ENCODE results near the gene TSSC4. TPM values are rescaled to one million over a fixed set of nuclear protein-coding genes. Genes with fewer than 3 reads are reported as not detected.
"Not testable (repeated sequence)": the region's sequence is repeated elsewhere in the genome, so short reads cannot be mapped to it uniquely, and the experiment has no call there.

Gene TSSC4
- 10 to 100 TPM; 47.4 to 74.7 (median 62.8) TPM for total RNA-seq (2021; fragmentation: NEBNext Ultra II Directional; extraction: Animal tissue kit (Norgen Biotek cat#: 25700))
- long read RNA-seq, transcript TSSC4-201 (3 exons, 1,686 nt) = major isoform, 63 of 78 reads
- long read RNA-seq, transcript TSSC4-210 (2 exons, 912 nt) = minor isoform, 6 of 78 reads
- long read RNA-seq, partial matches to known transcripts = 5 of 78 reads
- long read RNA-seq, other reads (novel, unspliced or antisense) = 1 of 78 reads

GRCh38 chr11:2400069-2400761 is at the start of gene TSSC4:
TSS of gene TSSC4 (plus strand) at chr11:2400750. CDS start at chr11:2402634, 1,884 bp downstream.
- peak; percentile 98 for TF ChIP-seq CTCF (IDR thresholded peaks at IDR 0.05)
- Mint-ChIP-seq H3K36me3 (ENCODE audit: low read depth) (peaks cover 18% of the 10 kb centered on the region), H3K27ac (peak within 1 kb of the TSS; percentile 92), H3K4me1 (ENCODE audit: low read depth) (peaks cover 21% of the 10 kb centered on the region), H3K9me3 (no peaks in the 10 kb centered on the region), H3K4me3 (peak within 1 kb of the TSS; percentile 92), H3K27me3 (ENCODE audit: insufficient read depth) (peaks cover 17% of the 10 kb centered on the region)
- DNase-seq = peak; percentile 100

DNA sequence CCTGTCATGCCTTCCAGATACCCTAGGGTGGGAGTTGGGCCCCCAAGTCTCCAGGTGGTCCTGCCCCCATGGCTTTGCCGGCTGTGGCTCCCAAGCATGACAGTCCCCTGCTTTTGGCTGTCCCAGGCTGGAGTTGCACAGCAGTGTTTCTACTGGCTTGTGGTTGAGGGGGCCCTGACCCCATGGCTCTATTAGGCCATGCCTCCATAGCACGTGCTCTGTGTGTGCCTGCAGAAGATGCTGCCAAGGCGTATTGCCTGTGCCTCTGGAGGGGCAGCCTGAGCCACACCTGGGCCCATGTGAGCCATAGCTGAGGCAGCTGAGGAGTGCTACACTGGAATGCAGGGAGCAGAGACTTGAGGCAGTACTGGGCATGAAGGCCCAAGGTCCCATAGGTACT is 48.8 kb upstream of the TSSC4 start:
- H3K4me3 Mint-ChIP-seq = no peak overlapping the region
- H3K27ac Mint-ChIP-seq = no peak overlapping the region
- H3K27me3 Mint-ChIP-seq (ENCODE audit: insufficient read depth) = no peaks in the 10 kb centered on the region; the same call in none of the 2 replicates
- peaks cover 17% of the 10 kb centered on the region for H3K4me1 Mint-ChIP-seq (ENCODE audit: low read depth)
- TF ChIP-seq CTCF (IDR thresholded peaks at IDR 0.05) = no peak
- no peak for DNase-seq
- peaks cover 7% of the 10 kb centered on the region for H3K36me3 Mint-ChIP-seq (ENCODE audit: low read depth)
- H3K9me3 Mint-ChIP-seq = peaks cover 33% of the 10 kb centered on the region

- H3K4me3 Mint-ChIP-seq = no peak overlapping the region
- H3K9me3 Mint-ChIP-seq = peaks cover 33% of the 10 kb centered on the region
- TF ChIP-seq CTCF (IDR thresholded peaks at IDR 0.05) = no peak
- H3K36me3 Mint-ChIP-seq (ENCODE audit: low read depth) = peaks cover 7% of the 10 kb centered on the region
- H3K4me1 Mint-ChIP-seq (ENCODE audit: low read depth) = peaks cover 17% of the 10 kb centered on the region
- no peaks in the 10 kb centered on the region; the same call in none of the 2 replicates for H3K27me3 Mint-ChIP-seq (ENCODE audit: insufficient read depth)
- no peak for DNase-seq
- H3K27ac Mint-ChIP-seq = no peak overlapping the region
These were observed 48.1 kb upstream of the TSSC4 start for GRCh38 chr11:2352420-2352819.

DNA sequence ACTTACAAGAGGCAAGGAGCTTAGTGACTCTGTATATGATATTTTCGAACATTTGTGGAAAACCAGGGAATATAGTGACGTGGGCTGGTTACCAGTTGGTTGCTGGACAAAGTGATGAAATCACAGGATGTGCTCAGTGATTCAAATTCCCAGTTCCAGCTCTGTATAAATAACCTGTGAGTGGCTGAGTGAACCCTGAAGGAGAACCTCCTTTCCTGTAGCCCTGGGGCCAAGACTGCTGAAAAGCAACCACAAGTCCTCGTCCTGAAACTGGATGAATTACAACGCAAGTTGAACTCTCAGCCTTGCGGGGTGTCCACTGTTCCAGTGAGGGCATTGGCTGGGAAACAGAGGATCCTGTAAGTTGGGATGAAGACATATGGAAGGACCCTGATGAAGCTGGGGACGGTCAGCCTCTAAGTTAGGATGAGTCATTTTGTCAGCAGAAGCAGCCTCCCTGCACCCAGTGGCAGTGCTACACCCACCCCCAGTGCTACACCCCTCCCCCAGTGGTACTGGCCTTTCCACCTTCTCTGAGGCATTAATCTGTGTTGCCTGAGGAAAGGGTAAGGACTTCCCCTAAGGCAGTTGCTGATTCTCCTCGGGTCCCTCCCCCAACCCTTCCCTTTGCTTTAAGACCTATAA is 45.4 kb upstream of the TSSC4 start:
- Mint-ChIP-seq H3K36me3 (ENCODE audit: low read depth) (no peaks in the 10 kb centered on the region; the same call in 1 of the 2 replicates), H3K9me3 (peaks cover 11% of the 10 kb centered on the region), H3K27ac (peak overlapping the region; percentile 83), H3K27me3 (ENCODE audit: insufficient read depth) (no peaks in the 10 kb centered on the region; the same call in 1 of the 2 replicates), H3K4me1 (ENCODE audit: low read depth) (peaks cover 17% of the 10 kb centered on the region), H3K4me3 (peak overlapping the region; percentile 25; the same call in 1 of the 2 replicates)
- TF ChIP-seq CTCF (IDR thresholded peaks at IDR 0.05) = no peak
- DNase-seq = peak; percentile 67

DNA sequence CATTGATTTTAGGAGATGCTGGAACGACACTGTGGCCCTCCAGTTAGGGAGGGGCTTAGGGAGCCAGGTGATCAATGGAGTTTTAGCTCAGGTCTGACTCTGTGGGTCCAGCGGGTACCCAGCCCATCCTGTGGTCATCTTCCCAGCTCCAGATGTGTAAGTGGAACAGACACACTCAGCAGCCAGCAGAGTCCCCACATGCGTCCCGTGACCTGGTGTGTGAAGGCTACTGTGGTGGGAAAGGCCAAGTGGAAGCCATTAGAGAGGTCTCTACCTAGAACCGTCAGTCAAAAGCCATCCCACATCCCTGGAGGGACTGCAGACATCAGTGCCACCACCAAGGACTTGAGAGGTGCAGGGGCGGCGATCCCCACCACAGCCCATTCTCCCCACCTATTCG is 43.3 kb upstream of the TSSC4 start:
- Mint-ChIP-seq H3K4me1 (ENCODE audit: low read depth) (peaks cover 17% of the 10 kb centered on the region), H3K27me3 (ENCODE audit: insufficient read depth) (peaks cover 4% of the 10 kb centered on the region), H3K27ac (no peak overlapping the region), H3K9me3 (no peaks in the 10 kb centered on the region), H3K4me3 (no peak overlapping the region), H3K36me3 (ENCODE audit: low read depth) (no peaks in the 10 kb centered on the region; the same call in 1 of the 2 replicates)
- DNase-seq = no peak
- no peak for TF ChIP-seq CTCF (IDR thresholded peaks at IDR 0.05)

DNA sequence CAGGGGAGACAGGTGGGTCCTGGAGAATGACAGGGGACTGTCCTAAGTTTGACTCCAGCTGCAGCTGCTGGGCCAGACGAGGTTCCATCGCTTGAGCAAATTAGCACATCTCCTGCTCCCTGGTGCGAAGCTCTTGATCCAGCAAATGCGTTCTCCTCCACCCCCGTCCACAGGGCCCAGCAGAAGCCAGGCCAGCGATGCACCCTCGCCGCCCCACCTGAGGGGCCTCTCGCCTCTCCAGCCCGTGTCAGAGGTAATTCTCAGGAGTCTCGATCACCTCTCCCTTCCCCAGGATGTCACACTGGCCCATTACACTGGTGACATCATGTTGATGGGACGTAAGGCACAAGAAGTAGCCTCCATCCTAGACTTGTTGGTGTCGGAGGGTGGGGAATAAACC is 42.9 kb upstream of the TSSC4 start:
- H3K9me3 Mint-ChIP-seq; H3K4me3 Mint-ChIP-seq; H3K27me3 Mint-ChIP-seq (ENCODE audit: insufficient read depth); H3K36me3 Mint-ChIP-seq (ENCODE audit: low read depth); DNase-seq; H3K27ac Mint-ChIP-seq: not testable (repeated sequence)
- peaks cover 17% of the 10 kb centered on the region for H3K4me1 Mint-ChIP-seq (ENCODE audit: low read depth)
